Neural crest cell (in vitro differentiated cells): ENCODE results near the gene NAA38. TPM values are rescaled to one million over a fixed set of nuclear protein-coding genes. Genes with fewer than 3 reads are reported as not detected.
A peak's percentile ranks its signal among the peaks of the same experiment; 100 is the strongest.

Experiments used
- DNase-seq: peaks from one replicate; pipeline ENCODE4 v3.0.0; 2021; ENCODE audit warnings: low read depth, mixed read lengths, low spot score
- H3K27ac Mint-ChIP-seq: one replicate; pipeline ENCODE4 v1.8.0; 2021; ENCODE audit warnings: mild to moderate bottlenecking, mixed read lengths; ENCODE audit not compliant: unreplicated experiment
- H3K27me3 Mint-ChIP-seq: 2 replicates; pipeline ENCODE4 v1.8.0; 2021; ENCODE audit warnings: low read depth, mild to moderate bottlenecking, mixed read lengths
- H3K36me3 Mint-ChIP-seq: 2 replicates; pipeline ENCODE4 v1.8.0; 2021; ENCODE audit warnings: low read depth, mild to moderate bottlenecking, mixed read lengths
- H3K4me1 Mint-ChIP-seq: 2 replicates; pipeline ENCODE4 v1.8.0; 2021; ENCODE audit warnings: mixed read lengths
- H3K4me3 Mint-ChIP-seq: one replicate; pipeline ENCODE4 v1.8.0; 2021; ENCODE audit warnings: mild to moderate bottlenecking, mixed read lengths
- H3K9me3 Mint-ChIP-seq: 2 replicates; pipeline ENCODE4 v1.8.0; 2021; ENCODE audit warnings: mixed read lengths
- long read RNA-seq: library from polyadenylated mRNA; unstranded; transcript quantifications from one replicate; pipeline ENCODE4 v2.0.0, GENCODE V29; 2020
- total RNA-seq: library from RNA; stranded (reverse); gene quantifications from 2 replicates; pipeline ENCODE4 v1.2.1, GENCODE V29; 2021
- TF ChIP-seq, protein P1 (sequence below): fragments of 200-600 bp; sonication (generic); conservative IDR thresholded peaks from 2 replicates; pipeline ENCODE4 v1.5.0; 2021; ENCODE audit warnings: antibody characterized with exemption, mild to moderate bottlenecking

The NAA38 gene, protein sequence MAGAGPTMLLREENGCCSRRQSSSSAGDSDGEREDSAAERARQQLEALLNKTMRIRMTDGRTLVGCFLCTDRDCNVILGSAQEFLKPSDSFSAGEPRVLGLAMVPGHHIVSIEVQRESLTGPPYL
- total RNA-seq: 83.4 and 87.2 TPM in 2 replicates
- long read RNA-seq, partial matches to known transcripts: 0 of 8 reads
- long read RNA-seq, other reads (novel, unspliced or antisense): 2 of 8 reads

DNA sequence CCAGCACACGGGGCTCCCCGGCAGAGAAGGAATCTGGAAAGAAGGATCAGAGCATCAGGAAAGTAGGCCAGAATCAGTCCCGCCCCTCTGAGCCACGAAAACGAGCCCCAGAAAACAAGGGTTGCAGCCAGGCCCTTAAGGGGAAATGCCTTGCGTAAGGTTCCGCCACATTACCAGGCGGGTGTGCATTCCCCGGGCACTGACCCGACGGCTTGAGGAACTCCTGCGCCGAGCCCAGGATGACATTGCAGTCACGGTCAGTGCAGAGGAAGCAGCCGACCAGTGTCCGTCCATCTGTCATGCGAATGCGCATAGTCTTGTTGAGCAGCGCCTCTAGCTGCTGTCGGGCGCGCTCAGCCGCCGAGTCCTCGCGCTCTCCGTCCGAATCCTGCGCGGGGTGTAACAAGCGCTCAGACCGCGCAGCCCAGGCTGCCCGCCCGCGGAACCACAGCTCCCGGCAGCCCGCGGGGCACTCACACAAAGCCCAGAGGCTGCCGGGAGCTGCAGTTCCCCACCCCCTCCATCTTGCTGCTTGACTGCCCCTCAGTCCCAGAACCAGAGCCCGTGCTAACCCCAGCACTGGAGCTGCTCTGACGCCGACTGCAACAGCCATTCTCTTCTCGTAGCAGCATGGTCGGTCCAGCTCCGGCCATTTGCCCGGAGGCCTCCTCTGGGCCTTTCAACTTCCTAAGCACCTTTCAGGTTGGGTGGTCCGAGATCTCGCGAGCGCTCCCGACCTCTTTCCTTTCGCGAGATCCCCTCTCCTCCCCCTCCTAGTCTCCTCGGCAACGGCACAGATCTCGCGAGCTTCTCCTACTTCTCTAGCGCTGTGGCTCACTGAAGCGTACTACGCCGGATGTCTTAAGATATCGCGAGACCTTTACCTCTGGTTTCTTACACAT is at the start of gene NAA38:
Gene NAA38 (minus strand): TSS at position 749 of the 902 bp plus-strand sequence. CDS start 96 bp downstream, at position 653.
- Mint-ChIP-seq H3K4me1 (peaks cover 4% of the 10 kb centered on the region), H3K27me3 (peaks cover 6% of the 10 kb centered on the region), H3K4me3 (no peak within 1 kb of the TSS), H3K9me3 (no peaks in the 10 kb centered on the region), H3K36me3 (peaks cover 3% of the 10 kb centered on the region), H3K27ac (no peak within 1 kb of the TSS)
- peak; percentile 92 for DNase-seq
- TF ChIP-seq, protein P1, sequence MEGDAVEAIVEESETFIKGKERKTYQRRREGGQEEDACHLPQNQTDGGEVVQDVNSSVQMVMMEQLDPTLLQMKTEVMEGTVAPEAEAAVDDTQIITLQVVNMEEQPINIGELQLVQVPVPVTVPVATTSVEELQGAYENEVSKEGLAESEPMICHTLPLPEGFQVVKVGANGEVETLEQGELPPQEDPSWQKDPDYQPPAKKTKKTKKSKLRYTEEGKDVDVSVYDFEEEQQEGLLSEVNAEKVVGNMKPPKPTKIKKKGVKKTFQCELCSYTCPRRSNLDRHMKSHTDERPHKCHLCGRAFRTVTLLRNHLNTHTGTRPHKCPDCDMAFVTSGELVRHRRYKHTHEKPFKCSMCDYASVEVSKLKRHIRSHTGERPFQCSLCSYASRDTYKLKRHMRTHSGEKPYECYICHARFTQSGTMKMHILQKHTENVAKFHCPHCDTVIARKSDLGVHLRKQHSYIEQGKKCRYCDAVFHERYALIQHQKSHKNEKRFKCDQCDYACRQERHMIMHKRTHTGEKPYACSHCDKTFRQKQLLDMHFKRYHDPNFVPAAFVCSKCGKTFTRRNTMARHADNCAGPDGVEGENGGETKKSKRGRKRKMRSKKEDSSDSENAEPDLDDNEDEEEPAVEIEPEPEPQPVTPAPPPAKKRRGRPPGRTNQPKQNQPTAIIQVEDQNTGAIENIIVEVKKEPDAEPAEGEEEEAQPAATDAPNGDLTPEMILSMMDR: peak; percentile 52

DNA sequence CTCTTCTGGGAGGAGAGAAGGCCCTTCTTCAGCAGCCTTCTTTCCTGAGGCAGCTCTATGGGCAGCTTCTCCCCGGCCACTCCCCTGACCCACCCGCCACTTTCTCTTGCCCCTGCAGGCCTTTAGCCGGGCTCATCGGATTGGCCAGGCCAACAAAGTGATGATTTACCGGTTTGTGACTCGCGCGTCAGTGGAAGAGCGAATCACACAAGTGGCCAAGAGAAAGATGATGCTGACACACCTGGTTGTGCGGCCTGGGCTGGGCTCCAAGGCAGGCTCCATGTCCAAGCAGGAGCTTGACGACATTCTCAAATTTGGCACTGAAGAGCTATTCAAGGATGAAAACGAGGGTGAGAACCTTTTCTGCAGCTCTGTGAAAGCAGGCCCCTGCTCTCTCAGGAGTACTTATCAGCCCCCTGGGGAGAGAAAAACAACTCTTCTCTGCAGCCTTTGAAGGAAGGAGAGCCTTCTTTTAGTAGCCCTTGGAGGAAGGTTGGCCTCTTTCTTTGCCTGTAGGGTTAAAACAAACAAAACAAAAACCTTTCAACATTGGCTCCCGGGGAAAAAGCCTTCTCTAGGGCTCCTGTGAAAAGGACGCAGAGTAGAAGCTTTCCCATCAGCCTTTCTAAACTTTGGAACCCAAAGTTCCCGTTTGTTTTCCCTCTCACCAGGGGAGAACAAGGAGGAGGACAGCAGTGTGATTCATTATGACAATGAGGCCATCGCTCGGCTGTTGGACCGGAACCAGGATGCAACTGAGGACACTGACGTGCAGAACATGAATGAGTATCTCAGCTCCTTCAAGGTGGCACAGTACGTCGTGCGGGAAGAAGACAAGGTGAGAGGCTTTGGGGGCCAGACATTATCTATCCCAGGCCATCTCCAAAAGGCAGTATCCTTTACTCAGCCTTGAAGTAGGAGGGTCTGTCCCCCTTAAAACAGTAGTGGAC is 46.1 kb upstream of the NAA38 start:
- TF ChIP-seq, protein P1: no peak
- H3K4me1 Mint-ChIP-seq: no peaks in the 10 kb centered on the region
- DNase-seq: no peak
- no peaks in the 10 kb centered on the region for H3K27me3 Mint-ChIP-seq
- no peaks in the 10 kb centered on the region for H3K9me3 Mint-ChIP-seq
- no peak overlapping the region for H3K4me3 Mint-ChIP-seq
- peak overlapping the region; percentile 50 for H3K27ac Mint-ChIP-seq
- peaks cover 15% of the 10 kb centered on the region for H3K36me3 Mint-ChIP-seq

DNA sequence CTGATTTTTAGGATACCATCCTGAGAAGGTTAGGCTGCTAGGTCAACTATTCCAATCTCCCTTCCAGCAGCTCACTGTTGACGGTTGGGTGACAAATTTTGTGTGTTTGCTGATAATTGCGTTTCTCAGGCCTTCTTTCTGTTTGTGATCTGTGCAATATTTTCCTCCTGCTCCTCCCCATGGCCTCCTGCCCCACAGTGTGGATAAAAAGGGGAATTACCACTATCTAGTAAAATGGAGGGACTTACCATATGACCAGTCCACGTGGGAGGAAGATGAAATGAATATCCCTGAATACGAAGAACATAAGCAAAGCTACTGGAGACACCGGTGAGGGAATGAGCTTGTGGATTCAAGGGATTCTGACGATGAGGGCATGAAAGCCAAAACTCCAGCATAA is 40.4 kb upstream of the NAA38 start:
- H3K4me1 Mint-ChIP-seq: peaks cover 14% of the 10 kb centered on the region
- DNase-seq: no peak
- no peak overlapping the region for H3K4me3 Mint-ChIP-seq
- H3K27ac Mint-ChIP-seq: no peak overlapping the region
- peaks cover 27% of the 10 kb centered on the region for H3K36me3 Mint-ChIP-seq
- H3K27me3 Mint-ChIP-seq: no peaks in the 10 kb centered on the region
- H3K9me3 Mint-ChIP-seq: no peaks in the 10 kb centered on the region
- TF ChIP-seq, protein P1: peak; percentile 43

DNA sequence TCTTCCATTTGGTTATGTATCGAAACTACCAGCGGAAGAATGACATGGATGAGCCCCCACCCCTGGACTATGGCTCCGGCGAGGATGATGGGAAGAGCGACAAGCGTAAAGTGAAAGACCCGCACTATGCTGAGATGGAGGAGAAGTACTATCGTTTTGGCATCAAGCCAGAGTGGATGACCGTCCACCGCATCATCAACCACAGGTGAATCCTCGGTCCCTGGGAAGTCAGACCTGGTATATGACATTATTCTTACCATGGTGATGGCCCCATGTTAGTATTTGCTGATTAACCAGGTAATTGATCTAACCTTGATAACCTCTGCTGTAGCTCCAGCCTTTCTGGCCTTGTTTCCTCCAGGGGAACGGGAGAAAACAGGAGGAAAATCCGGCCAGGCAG is 39.7 kb upstream of the NAA38 start:
- Mint-ChIP-seq H3K27me3 (no peaks in the 10 kb centered on the region), H3K4me1 (peaks cover 14% of the 10 kb centered on the region), H3K27ac (no peak overlapping the region), H3K4me3 (no peak overlapping the region), H3K36me3 (peaks cover 25% of the 10 kb centered on the region), H3K9me3 (no peaks in the 10 kb centered on the region)
- DNase-seq: no peak
- TF ChIP-seq, protein P1: no peak

DNA sequence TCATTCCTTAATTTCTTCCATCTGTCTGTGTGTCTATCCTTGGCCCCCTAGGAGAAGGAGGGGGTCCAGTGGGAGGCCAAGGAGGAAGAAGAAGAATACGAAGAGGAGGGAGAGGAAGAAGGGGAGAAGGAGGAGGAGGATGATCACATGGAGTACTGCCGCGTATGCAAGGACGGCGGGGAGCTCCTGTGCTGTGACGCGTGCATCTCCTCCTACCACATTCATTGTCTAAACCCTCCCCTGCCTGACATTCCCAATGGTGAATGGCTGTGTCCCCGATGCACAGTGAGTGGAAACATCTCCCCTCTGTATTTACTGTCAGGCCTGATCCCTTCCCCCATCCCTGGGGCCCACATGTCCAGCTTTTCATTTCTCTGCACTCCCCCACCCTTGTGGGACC is 37.5 kb upstream of the NAA38 start:
- TF ChIP-seq, protein P1: no peak
- Mint-ChIP-seq H3K4me1 (peaks cover 14% of the 10 kb centered on the region), H3K9me3 (no peaks in the 10 kb centered on the region), H3K27ac (no peak overlapping the region), H3K27me3 (no peaks in the 10 kb centered on the region), H3K4me3 (no peak overlapping the region), H3K36me3 (peaks cover 26% of the 10 kb centered on the region)
- DNase-seq: no peak
